GM19324 (cell line): ENCODE data around the gene SIN3B.
A peak's percentile ranks its signal among the peaks of the same experiment; 100 is the strongest.

Source experiments
- ATAC-seq: cut with Tn5 transposase; IDR thresholded peaks from one replicate; pipeline ENCODE4 v1.9.1; 2021; ENCODE audit warnings: mild to moderate bottlenecking, moderate library complexity; ENCODE audit not compliant: unreplicated experiment, low FRiP score

SIN3B gene

GRCh38 chr19:16887353-16888265 lies 58.4 kb downstream of the SIN3B start:
- ATAC-seq, result no peak

- no peak for ATAC-seq
Observed at GRCh38 chr19:16888629-16889365, 59.6 kb downstream of the SIN3B start, which contains the start of gene F2RL3. Gene F2RL3, plus strand, starts transcription at chr19:16888999. Its CDS starts 191 bp downstream, at chr19:16889190.

GRCh38 chr19:16889366-16889882 lies 60.2 kb downstream of the SIN3B start:
- no peak for ATAC-seq

GRCh38 chr19:16889883-16890460 lies 60.8 kb downstream of the SIN3B start:
- no peak for ATAC-seq

GRCh38 chr19:16890461-16891184 lies 61.4 kb downstream of the SIN3B start:
- ATAC-seq, result no peak

- no peak for ATAC-seq
Observed at GRCh38 chr19:16891696-16892382, 62.6 kb downstream of the SIN3B start.

DNA sequence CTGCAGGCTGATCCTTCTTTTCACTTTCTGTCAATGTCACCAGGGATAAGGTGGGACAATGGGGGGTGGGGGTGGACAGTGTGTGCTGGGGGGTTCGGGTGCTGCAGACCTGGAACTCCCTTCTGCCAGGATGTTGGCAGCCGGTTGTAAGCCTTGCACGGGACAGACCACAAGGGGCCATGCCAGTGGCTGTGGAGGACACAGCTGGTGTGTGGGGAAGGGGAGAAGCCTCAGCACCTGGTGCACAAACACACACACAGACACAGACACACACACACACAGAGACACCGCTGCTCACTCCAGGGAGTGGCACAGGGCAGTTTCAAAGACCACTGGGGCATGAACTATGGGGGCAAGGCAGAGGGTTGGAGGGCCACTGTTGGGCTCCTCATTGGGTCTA lies 63.2 kb downstream of the SIN3B start:
- ATAC-seq, result no peak

GRCh38 chr19:16892868-16893685 lies 63.9 kb downstream of the SIN3B start:
- ATAC-seq, result no peak

DNA sequence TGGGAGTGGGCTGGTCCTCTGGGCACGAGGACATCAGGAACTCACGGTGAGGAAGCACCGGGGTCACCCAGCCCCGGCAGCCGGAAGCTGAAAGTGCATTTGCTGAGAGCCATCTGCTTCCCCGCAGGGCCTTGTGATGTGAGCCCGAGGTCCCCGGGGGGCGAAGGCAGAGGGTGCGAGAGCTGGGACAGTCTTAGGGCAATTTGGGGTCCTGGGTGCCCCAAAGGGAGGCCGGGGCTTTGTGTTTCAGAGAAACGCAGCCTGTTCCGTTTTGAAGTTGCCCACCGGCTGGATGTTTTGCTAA lies 64.4 kb downstream of the SIN3B start:
- ATAC-seq, result no peak

- no peak for ATAC-seq
Observed at GRCh38 chr19:16894080-16894479, 64.9 kb downstream of the SIN3B start.

DNA sequence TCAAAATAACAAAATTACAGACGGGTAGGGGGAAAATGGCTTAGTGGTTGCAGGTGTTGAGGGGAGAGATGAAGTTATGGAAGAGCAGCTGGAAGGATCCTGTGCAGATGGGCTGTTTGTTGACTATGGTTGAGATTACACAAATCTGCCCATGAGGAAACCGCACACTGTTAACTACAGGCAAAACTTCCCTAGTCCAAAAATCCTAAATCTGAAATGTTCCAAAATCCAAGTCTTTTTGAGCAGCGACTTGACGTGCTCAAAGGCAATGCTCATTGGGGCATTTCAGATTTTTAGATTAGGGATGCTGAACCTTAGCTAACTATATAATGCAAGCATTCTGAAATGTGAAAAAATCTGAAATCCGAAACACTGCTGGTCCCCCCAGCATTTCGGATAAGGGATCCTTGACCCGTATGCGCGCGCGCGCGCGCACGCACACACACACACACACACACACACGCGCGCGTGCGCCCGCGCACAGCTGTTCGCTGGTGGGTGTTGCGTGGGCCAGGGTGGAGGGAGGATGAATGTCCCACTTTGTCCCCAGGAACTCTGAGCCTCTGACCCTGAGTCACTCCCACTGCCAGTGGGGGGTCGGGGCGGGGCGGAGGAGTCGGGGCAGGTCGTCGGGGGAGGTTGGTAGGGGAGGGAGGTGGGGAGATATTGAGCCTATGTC lies 66.4 kb downstream of the SIN3B start:
- ATAC-seq, result no peak

GRCh38 chr19:16896146-16897028 lies 67.2 kb downstream of the SIN3B start:
- ATAC-seq, result peak; percentile 13

DNA sequence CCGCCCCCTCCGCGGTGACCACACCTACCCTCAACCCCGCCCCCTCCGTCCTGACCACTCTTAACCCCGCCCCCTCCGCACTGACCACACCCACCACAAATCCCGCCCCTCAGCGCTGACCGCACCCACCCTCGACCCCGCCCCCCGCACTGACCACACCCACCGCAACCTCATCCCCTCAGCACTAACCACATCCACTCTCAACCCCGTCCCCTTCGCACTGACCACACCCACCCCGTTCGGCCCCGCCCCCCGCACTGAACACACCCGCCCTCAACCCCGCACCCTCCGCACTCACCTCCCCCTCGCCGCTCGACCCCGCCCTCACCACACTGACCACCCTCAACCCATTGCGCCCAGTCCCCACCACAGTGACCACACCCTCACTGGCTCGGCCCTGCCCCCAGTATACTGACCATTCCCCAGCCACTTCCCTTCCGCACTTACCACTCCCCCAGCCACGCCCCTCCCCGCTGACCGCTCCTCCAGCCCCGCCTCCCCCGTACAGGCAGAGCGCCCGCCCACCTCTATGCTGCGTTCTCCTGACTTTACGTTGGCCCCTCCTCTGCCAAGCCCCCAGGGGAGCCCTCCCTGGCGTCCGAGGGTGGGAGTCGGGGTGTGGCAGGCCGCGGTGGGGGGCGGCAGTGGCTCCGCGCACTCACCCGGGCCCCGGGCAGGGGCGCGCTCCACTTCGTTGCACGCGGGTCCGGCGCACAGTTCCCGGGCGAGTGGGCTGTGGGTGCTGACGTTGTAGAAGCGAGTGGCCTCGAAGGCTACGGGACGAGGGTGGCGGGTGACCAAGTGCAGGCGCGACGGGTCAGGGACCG lies 68.0 kb downstream of the SIN3B start:
- ATAC-seq, result peak; percentile 57

DNA sequence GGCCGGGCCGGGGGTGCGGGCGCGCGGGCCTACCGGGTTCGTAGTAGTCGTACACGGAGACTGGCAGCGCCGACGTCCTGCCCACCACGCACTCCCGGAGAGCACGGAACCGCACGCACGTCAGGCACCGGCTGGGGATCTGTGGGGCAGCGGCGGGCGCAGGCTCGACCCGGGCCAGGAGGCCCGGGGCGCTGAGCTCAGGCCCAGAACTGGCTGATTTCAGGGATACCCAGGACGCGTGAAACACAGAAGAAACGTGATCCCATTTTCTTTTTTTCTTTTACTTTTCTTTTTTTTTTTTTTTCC lies 68.6 kb downstream of the SIN3B start:
- ATAC-seq, result no peak

GRCh38 chr19:16898361-16899015 lies 69.3 kb downstream of the SIN3B start:
- no peak for ATAC-seq

DNA sequence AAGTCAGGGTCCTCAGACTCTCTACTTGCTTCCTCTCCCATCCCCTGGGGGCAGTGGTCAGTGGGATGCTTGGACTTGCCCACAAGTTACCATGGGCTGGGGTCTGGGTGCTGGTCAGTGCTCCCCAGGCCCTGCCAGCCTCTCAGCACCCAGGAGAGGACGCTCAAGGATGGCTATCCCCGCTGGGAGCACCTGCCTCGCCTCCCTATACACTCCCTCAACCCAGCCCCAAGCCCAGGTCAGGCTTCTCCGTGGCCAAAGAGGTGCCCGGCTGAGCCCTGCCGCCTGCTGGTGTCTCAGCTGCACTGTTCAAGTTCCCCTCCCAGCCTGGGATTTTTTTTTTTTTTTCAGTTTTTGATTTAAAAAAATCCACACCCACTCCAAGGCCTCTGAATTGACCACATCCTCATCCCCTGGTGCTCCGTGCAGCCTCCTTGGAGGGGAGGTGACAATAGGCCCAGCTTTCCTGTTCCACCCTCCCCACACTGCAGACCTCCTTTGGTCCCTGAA lies 70.4 kb downstream of the SIN3B start:
- ATAC-seq, result no peak
